Measurements from ENCODE around the gene IL22RA2. TPM values are rescaled to one million over a fixed set of nuclear protein-coding genes. Genes with fewer than 3 reads are reported as not detected.

IL22RA2 gene
- polyA plus RNA-seq, 1 donor (not counting 4 experiments of a cell fraction or from before 2014, with no cell fraction given), result 0.03 TPM

DNA sequence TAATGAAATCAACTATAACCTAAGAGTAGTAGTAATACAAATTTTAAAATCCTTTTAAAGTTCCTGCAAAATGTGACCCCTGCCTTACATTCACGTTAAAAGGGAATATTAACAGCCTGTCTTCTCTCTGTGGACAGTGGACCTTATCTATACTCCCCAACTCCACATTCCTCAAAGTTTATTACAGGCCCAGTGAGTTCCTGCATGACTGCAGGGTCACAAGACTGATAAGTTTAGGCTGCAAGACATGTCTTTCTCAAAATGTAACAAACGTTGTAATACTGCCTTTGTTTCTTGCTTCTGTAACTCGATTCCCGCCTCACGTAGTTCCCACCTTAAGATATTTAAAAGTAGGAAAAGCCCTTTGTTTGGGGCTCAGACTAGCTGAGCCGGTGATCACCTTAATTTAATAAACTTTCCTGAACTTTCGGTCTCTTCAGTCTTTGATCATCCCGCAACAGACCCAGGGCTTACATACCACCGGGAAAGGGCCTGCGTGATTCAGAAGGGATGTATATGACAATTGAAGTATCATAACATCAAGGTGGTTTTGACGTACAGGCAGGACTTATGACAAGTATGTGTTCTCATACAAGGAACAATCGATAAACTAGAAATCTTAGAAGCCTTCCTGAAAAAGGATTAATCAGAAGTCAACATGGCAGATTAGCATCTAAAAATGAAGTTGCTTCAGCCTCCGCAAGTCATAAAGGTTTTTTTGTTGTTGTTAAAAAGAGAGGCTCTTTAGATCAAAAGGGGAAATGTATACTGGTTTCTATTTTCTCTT is 3.0 kb downstream of the IL22RA2 start:
- no peak for DNase-seq (ENCODE audit: low read depth, low spot score)
- Histone ChIP-seq H3K4me2 (ENCODE audit: control insufficient read depth, extremely low read depth, insufficient read depth, low read depth, low read length) (no peak overlapping the region), H3K36me3 (ENCODE audit: control insufficient read depth in 2 of 2, extremely low read depth in 1 of 2, insufficient read depth in 2 of 2, low read length in 2 of 2) (no peaks in the 10 kb centered on the region), H3K27me3 (ENCODE audit: control insufficient read depth, extremely low read depth, insufficient read depth, low read length) (no peaks in the 10 kb centered on the region), H3K4me3 (ENCODE audit: control insufficient read depth in 2 of 3, extremely low read depth in 1 of 3, insufficient read depth in 2 of 3, low read depth in 1 of 3, low read length in 3 of 3) (no peak overlapping the region), H4K20me1 (ENCODE audit: control insufficient read depth, extremely low read depth, insufficient read depth, low read length) (no peaks in the 10 kb centered on the region), H3K4me1 (ENCODE audit: control insufficient read depth, extremely low read depth, insufficient read depth, low read length) (no peaks in the 10 kb centered on the region), H3K79me2 (ENCODE audit: control insufficient read depth, insufficient read depth, low read length) (no peaks in the 10 kb centered on the region), H2AFZ (ENCODE audit: control insufficient read depth, low read length) (no peak overlapping the region), H3K9me1 (ENCODE audit: control insufficient read depth, extremely low read depth, insufficient read depth, low read length) (no peaks in the 10 kb centered on the region), H3K27ac (ENCODE audit: control insufficient read depth, insufficient read depth, low read length) (no peak overlapping the region), H3K9ac (ENCODE audit: control insufficient read depth, extremely low read depth, insufficient read depth, low read length) (no peak overlapping the region), H3K9me3 (ENCODE audit: control insufficient read depth, low read depth, low read length) (no peaks in the 10 kb centered on the region)
- TF ChIP-seq, protein P1, sequence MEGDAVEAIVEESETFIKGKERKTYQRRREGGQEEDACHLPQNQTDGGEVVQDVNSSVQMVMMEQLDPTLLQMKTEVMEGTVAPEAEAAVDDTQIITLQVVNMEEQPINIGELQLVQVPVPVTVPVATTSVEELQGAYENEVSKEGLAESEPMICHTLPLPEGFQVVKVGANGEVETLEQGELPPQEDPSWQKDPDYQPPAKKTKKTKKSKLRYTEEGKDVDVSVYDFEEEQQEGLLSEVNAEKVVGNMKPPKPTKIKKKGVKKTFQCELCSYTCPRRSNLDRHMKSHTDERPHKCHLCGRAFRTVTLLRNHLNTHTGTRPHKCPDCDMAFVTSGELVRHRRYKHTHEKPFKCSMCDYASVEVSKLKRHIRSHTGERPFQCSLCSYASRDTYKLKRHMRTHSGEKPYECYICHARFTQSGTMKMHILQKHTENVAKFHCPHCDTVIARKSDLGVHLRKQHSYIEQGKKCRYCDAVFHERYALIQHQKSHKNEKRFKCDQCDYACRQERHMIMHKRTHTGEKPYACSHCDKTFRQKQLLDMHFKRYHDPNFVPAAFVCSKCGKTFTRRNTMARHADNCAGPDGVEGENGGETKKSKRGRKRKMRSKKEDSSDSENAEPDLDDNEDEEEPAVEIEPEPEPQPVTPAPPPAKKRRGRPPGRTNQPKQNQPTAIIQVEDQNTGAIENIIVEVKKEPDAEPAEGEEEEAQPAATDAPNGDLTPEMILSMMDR (optimal IDR thresholded peaks at IDR 0.05 in 1 of 3, IDR thresholded peaks at IDR 0.05 in 1 of 3, conservative IDR thresholded peaks at IDR 0.05 in 1 of 3; ENCODE audit: extremely low read depth in 1 of 3, insufficient read depth in 2 of 3, low read length in 3 of 3), result no peak
- no peak for TF ChIP-seq EZH2 (IDR thresholded peaks at IDR 0.05; ENCODE audit: low read length)
- no peak for FAIRE-seq
- dilution Hi-C loops (cut with MboI; ENCODE audit: extremely low pct_ligation_motif_present, low sequenced_read_pairs), result no loop called here

DNA sequence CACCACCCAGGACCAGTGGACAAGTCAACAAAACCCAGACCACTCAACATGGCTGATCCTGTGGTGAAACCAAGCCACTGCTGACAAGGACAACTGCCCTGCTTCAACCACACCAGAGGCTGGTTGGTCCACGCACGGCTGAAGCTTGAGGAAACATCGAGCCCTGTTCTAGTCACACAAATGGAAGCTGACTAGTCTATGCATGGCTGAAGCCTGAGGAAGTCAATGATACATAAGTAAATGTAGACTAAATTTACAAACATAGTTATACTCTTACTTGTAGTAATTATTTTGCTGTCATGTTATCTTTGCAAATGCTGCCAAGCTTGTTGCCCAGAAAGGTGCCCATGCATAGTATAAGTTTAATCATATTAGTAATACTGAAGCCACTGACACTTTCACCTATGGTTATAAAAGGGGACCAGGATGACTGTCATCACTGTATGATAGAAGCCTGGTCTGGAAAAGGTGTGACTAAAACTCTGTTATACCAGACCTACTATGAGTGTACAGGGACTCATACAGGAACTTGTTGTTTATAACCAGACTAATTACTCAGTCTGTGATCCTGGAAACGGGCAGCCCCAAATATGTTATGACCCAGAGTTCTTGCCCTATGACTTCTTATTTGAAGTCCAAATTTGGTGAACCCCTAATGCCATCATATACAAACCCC is 5.6 kb downstream of the IL22RA2 start:
- DNase-seq (ENCODE audit: low read depth, low spot score) (no peak), FAIRE-seq (no peak)
- Histone ChIP-seq H3K4me1 (ENCODE audit: control insufficient read depth, extremely low read depth, insufficient read depth, low read length) (no peaks in the 10 kb centered on the region), H3K9me3 (ENCODE audit: control insufficient read depth, low read depth, low read length) (peaks cover 6% of the 10 kb centered on the region), H4K20me1 (ENCODE audit: control insufficient read depth, extremely low read depth, insufficient read depth, low read length) (no peaks in the 10 kb centered on the region), H3K9ac (ENCODE audit: control insufficient read depth, extremely low read depth, insufficient read depth, low read length) (no peak overlapping the region), H3K4me2 (ENCODE audit: control insufficient read depth, extremely low read depth, insufficient read depth, low read depth, low read length) (no peak overlapping the region), H3K9me1 (ENCODE audit: control insufficient read depth, extremely low read depth, insufficient read depth, low read length) (no peaks in the 10 kb centered on the region), H3K27me3 (ENCODE audit: control insufficient read depth, extremely low read depth, insufficient read depth, low read length) (no peaks in the 10 kb centered on the region), H3K79me2 (ENCODE audit: control insufficient read depth, insufficient read depth, low read length) (no peaks in the 10 kb centered on the region), H2AFZ (ENCODE audit: control insufficient read depth, low read length) (no peak overlapping the region), H3K27ac (ENCODE audit: control insufficient read depth, insufficient read depth, low read length) (no peak overlapping the region), H3K36me3 (ENCODE audit: control insufficient read depth in 2 of 2, extremely low read depth in 1 of 2, insufficient read depth in 2 of 2, low read length in 2 of 2) (no peaks in the 10 kb centered on the region), H3K4me3 (ENCODE audit: control insufficient read depth in 2 of 3, extremely low read depth in 1 of 3, insufficient read depth in 2 of 3, low read depth in 1 of 3, low read length in 3 of 3) (no peak overlapping the region)
- TF ChIP-seq, protein P1 (optimal IDR thresholded peaks at IDR 0.05 in 1 of 3, IDR thresholded peaks at IDR 0.05 in 1 of 3, conservative IDR thresholded peaks at IDR 0.05 in 1 of 3; ENCODE audit: extremely low read depth in 1 of 3, insufficient read depth in 2 of 3, low read length in 3 of 3), result no peak
- TF ChIP-seq EZH2 (IDR thresholded peaks at IDR 0.05; ENCODE audit: low read length), result no peak
- dilution Hi-C loops (cut with MboI; ENCODE audit: extremely low pct_ligation_motif_present, low sequenced_read_pairs), result no loop called here
